ENCODE data around the gene H6PD.

H6PD gene

GRCh38 chr1:9190234-9190633 lies 44.3 kb upstream of the H6PD start:
- Histone ChIP-seq H2AFZ (ENCODE audit: low read depth) (no peak overlapping the region), H3K27ac (no peak overlapping the region), H3K4me1 (ENCODE audit: low read depth, poor library complexity, severe bottlenecking) (peaks cover 10% of the 10 kb centered on the region), H3K79me2 (ENCODE audit: insufficient read depth, low read depth) (no peaks in the 10 kb centered on the region), H3K4me2 (no peak overlapping the region), H3K36me3 (ENCODE audit: insufficient read depth) (no peaks in the 10 kb centered on the region), H3K9ac (no peak overlapping the region), H3K4me3 (IDR thresholded peaks at IDR 0.05; ENCODE audit: insufficient read depth, low read depth, low read length) (no peak overlapping the region), H4K20me1 (ENCODE audit: insufficient read depth) (no peaks in the 10 kb centered on the region), H3K27me3 (ENCODE audit: insufficient read depth, low read depth) (no peaks in the 10 kb centered on the region; the same call in 1 of the 2 replicates)
- no peak for TF ChIP-seq CTCF (conservative IDR thresholded peaks at IDR 0.05; ENCODE audit: low read depth, low read length)

- TF ChIP-seq CTCF (conservative IDR thresholded peaks at IDR 0.05; ENCODE audit: low read depth, low read length): no peak
- Histone ChIP-seq H3K9ac (no peak overlapping the region), H3K27me3 (ENCODE audit: insufficient read depth, low read depth) (no peaks in the 10 kb centered on the region; the same call in 1 of the 2 replicates), H3K4me1 (ENCODE audit: low read depth, poor library complexity, severe bottlenecking) (peaks cover 10% of the 10 kb centered on the region), H2AFZ (ENCODE audit: low read depth) (no peak overlapping the region), H4K20me1 (ENCODE audit: insufficient read depth) (no peaks in the 10 kb centered on the region), H3K4me3 (IDR thresholded peaks at IDR 0.05; ENCODE audit: insufficient read depth, low read depth, low read length) (no peak overlapping the region), H3K79me2 (ENCODE audit: insufficient read depth, low read depth) (no peaks in the 10 kb centered on the region), H3K27ac (no peak overlapping the region), H3K4me2 (no peak overlapping the region), H3K36me3 (ENCODE audit: insufficient read depth) (no peaks in the 10 kb centered on the region)
Observed at GRCh38 chr1:9191231-9191630, 43.3 kb upstream of the H6PD start.

DNA sequence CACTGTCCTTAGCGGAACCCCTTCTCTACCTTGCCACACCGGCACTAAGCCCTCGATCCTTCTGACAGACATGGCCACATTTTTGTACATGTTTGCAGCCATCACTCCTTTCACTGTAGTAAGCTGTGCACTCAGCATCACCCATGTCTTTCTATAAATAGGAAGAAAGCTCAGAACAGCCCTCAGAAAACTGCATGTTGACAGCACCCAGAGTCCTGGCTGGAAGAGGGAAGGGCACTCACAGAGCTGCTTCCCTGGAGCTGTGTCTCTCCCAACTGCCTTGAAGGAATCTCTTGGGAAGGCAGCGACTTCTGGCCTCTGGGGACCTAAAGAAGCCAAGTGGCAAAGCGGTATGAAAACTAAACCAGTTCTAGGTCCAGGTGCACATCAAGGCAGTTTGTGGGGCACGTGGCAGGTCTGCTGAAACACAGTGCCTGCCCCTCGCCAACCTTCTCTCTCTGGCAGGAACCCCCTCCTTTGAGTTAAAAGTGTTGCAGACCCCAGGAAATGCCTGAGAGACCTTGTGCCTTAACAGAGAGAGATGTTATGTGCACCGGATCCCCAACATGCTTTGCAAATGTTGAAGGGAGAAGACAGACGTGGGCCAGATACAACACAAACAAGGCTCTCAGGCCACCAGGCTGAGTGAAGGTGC lies 41.9 kb upstream of the H6PD start:
- H2AFZ ChIP-seq (ENCODE audit: low read depth): no peak overlapping the region
- TF ChIP-seq CTCF (conservative IDR thresholded peaks at IDR 0.05; ENCODE audit: low read depth, low read length): no peak
- no peaks in the 10 kb centered on the region; the same call in 1 of the 2 replicates for H3K27me3 ChIP-seq (ENCODE audit: insufficient read depth, low read depth)
- no peak overlapping the region for H3K9ac ChIP-seq
- peaks cover 2% of the 10 kb centered on the region for H3K4me1 ChIP-seq (ENCODE audit: low read depth, poor library complexity, severe bottlenecking)
- H3K27ac ChIP-seq: no peak overlapping the region
- H3K79me2 ChIP-seq (ENCODE audit: insufficient read depth, low read depth): no peaks in the 10 kb centered on the region
- H3K4me3 ChIP-seq (IDR thresholded peaks at IDR 0.05; ENCODE audit: insufficient read depth, low read depth, low read length): no peak overlapping the region
- no peaks in the 10 kb centered on the region for H3K36me3 ChIP-seq (ENCODE audit: insufficient read depth)
- no peaks in the 10 kb centered on the region for H4K20me1 ChIP-seq (ENCODE audit: insufficient read depth)
- no peak overlapping the region for H3K4me2 ChIP-seq

DNA sequence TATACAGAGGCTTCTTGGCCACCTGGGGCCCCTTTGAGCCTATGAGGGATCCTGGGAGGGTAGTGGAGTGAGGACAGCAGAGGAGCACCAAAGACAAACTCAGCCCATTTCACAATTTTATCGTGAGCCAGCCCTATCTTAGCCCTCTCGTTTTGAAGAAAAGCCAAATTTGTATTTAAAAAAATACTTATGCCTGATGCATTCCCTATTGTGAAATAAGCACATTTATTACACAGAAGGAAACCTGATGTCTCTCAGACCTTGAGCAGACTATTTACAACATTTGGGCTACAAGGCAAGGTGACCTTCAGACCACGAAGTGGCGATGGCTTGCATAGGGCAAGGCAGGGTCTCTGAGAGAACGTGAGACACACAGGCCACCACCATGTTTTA lies 41.3 kb upstream of the H6PD start:
- no peak overlapping the region for H3K4me3 ChIP-seq (IDR thresholded peaks at IDR 0.05; ENCODE audit: insufficient read depth, low read depth, low read length)
- H4K20me1 ChIP-seq (ENCODE audit: insufficient read depth): no peaks in the 10 kb centered on the region
- no peak for TF ChIP-seq CTCF (conservative IDR thresholded peaks at IDR 0.05; ENCODE audit: low read depth, low read length)
- no peak overlapping the region for H3K4me2 ChIP-seq
- H3K27ac ChIP-seq: no peak overlapping the region
- H3K27me3 ChIP-seq (ENCODE audit: insufficient read depth, low read depth): no peaks in the 10 kb centered on the region; the same call in 1 of the 2 replicates
- H3K79me2 ChIP-seq (ENCODE audit: insufficient read depth, low read depth): no peaks in the 10 kb centered on the region
- H2AFZ ChIP-seq (ENCODE audit: low read depth): no peak overlapping the region
- H3K4me1 ChIP-seq (ENCODE audit: low read depth, poor library complexity, severe bottlenecking): no peaks in the 10 kb centered on the region
- no peak overlapping the region for H3K9ac ChIP-seq
- no peaks in the 10 kb centered on the region for H3K36me3 ChIP-seq (ENCODE audit: insufficient read depth)
